MM.1S (cell line): ENCODE measurements around the gene UBTD1.

Source experiments
- DNase-seq: peaks from one replicate; pipeline ENCODE4 v3.0.0-alpha.2; 2015
- H2AFZ ChIP-seq: fragments of 300-600 bp; sonication (generic); 2 replicates; pipeline ENCODE4 v1.6.0; 2016; ENCODE audit warnings: antibody characterized with exemption, low read length
- H3F3A ChIP-seq: fragments of 300-600 bp; sonication (generic); 2 replicates; pipeline ENCODE4 v1.6.1; 2016; ENCODE audit warnings: mild to moderate bottlenecking, antibody characterized with exemption, low read length, moderate library complexity, mixed read lengths; ENCODE audit not compliant: insufficient read depth
- H3K27ac ChIP-seq: fragments of 300-600 bp; sonication (generic); 2 replicates; pipeline ENCODE4 v1.5.1; 2016; ENCODE audit warnings: mild to moderate bottlenecking, low read length
- H3K27me3 ChIP-seq: fragments of 300-600 bp; sonication (generic); replicated peaks from 2 replicates; pipeline ENCODE4 v1.6.0; 2016; ENCODE audit warnings: low read length; ENCODE audit not compliant: insufficient read depth
- H3K36me3 ChIP-seq: fragments of 300-600 bp; sonication (generic); replicated peaks from 2 replicates; pipeline ENCODE4 v1.6.1; 2016; ENCODE audit warnings: mild to moderate bottlenecking, low read length, mixed read lengths; ENCODE audit not compliant: insufficient read depth
- H3K4me1 ChIP-seq: fragments of 300-600 bp; sonication (generic); 2 replicates; pipeline ENCODE4 v1.6.1; 2016; ENCODE audit warnings: low read length, mixed read lengths
- H3K4me2 ChIP-seq: fragments of 300-600 bp; sonication (generic); 2 replicates; pipeline ENCODE4 v1.6.0; 2016; ENCODE audit warnings: low read depth, low read length
- H3K4me3 ChIP-seq: fragments of 300-600 bp; sonication (generic); 2 replicates; pipeline ENCODE4 v1.5.1; 2016; ENCODE audit warnings: low read length, mixed read lengths
- H3K79me2 ChIP-seq: fragments of 300-600 bp; sonication (generic); 2 replicates; pipeline ENCODE4 v1.6.1; 2016; ENCODE audit warnings: mixed run types, low read length, mixed read lengths
- H3K9ac ChIP-seq: fragments of 300-600 bp; sonication (generic); 2 replicates; pipeline ENCODE4 v1.6.1; 2016; ENCODE audit warnings: low read length, mixed read lengths
- H3K9me2 ChIP-seq: fragments of 300-600 bp; sonication (generic); replicated peaks from 2 replicates; pipeline ENCODE4 v1.6.1; 2016; ENCODE audit warnings: mild to moderate bottlenecking, low read length, mixed read lengths; ENCODE audit not compliant: insufficient read depth
- H3K9me3 ChIP-seq: fragments of 300-600 bp; sonication (generic); replicated peaks from 2 replicates; pipeline ENCODE4 v1.6.1; 2016; ENCODE audit warnings: mild to moderate bottlenecking, low read length, mixed read lengths; ENCODE audit not compliant: insufficient read depth
- H4K20me1 ChIP-seq: fragments of 300-600 bp; sonication (generic); 2 replicates; pipeline ENCODE4 v1.6.1; 2016; ENCODE audit warnings: mild to moderate bottlenecking, low read length, moderate library complexity, mixed read lengths; ENCODE audit not compliant: insufficient read depth
- EZH2 ChIP-seq: fragments of 300-600 bp; sonication (generic); optimal IDR thresholded peaks from 2 replicates; pipeline ENCODE3; 2017; ENCODE audit warnings: low read depth, mild to moderate bottlenecking, antibody characterized with exemption, low read length, mixed read lengths
- EZH2phosphoT487 ChIP-seq: fragments of 300-600 bp; sonication (generic); IDR thresholded peaks from 2 replicates; pipeline ENCODE4 v1.6.1; 2018; ENCODE audit warnings: antibody characterized with exemption, low read length
- TF ChIP-seq, protein P1 (sequence below): fragments of 300-600 bp; sonication (generic); IDR thresholded peaks from 2 replicates; pipeline ENCODE4 v1.5.1; 2016; ENCODE audit warnings: antibody characterized with exemption, low read length, mixed read lengths

The UBTD1 gene

DNA sequence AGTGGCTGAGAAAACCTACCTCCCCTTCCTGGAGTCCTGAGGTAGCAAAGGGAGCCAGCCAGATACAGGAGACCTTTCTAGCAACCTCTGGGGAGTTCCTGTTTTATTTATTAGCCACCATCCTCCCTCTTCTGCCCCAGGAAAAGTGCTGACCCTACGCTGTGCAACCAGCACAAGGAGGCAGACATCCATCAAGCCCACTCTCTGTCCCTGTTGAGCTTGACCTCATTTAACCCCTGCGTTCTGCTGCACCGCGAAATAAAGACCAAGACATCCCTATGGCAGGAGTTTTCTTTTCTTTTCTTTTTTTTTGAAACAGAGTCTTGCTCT, 48.5 kb downstream of the UBTD1 start:
- no peaks in the 10 kb centered on the region for H3K4me1 ChIP-seq
- TF ChIP-seq, protein P1, sequence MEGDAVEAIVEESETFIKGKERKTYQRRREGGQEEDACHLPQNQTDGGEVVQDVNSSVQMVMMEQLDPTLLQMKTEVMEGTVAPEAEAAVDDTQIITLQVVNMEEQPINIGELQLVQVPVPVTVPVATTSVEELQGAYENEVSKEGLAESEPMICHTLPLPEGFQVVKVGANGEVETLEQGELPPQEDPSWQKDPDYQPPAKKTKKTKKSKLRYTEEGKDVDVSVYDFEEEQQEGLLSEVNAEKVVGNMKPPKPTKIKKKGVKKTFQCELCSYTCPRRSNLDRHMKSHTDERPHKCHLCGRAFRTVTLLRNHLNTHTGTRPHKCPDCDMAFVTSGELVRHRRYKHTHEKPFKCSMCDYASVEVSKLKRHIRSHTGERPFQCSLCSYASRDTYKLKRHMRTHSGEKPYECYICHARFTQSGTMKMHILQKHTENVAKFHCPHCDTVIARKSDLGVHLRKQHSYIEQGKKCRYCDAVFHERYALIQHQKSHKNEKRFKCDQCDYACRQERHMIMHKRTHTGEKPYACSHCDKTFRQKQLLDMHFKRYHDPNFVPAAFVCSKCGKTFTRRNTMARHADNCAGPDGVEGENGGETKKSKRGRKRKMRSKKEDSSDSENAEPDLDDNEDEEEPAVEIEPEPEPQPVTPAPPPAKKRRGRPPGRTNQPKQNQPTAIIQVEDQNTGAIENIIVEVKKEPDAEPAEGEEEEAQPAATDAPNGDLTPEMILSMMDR, result no peak
- TF ChIP-seq EZH2phosphoT487 (no peak), EZH2 (no peak)
- no peaks in the 10 kb centered on the region for H3K79me2 ChIP-seq
- no peak overlapping the region for H3K9ac ChIP-seq
- H2AFZ ChIP-seq, result no peak overlapping the region
- no peaks in the 10 kb centered on the region for H3F3A ChIP-seq
- no peaks in the 10 kb centered on the region for H3K9me2 ChIP-seq
- no peak overlapping the region for H3K4me2 ChIP-seq
- H4K20me1 ChIP-seq, result no peaks in the 10 kb centered on the region
- H3K27me3 ChIP-seq, result no peaks in the 10 kb centered on the region
- no peak overlapping the region for H3K4me3 ChIP-seq
- no peaks in the 10 kb centered on the region for H3K36me3 ChIP-seq
- no peaks in the 10 kb centered on the region for H3K9me3 ChIP-seq
- H3K27ac ChIP-seq, result no peak overlapping the region
- no peak for DNase-seq

DNA sequence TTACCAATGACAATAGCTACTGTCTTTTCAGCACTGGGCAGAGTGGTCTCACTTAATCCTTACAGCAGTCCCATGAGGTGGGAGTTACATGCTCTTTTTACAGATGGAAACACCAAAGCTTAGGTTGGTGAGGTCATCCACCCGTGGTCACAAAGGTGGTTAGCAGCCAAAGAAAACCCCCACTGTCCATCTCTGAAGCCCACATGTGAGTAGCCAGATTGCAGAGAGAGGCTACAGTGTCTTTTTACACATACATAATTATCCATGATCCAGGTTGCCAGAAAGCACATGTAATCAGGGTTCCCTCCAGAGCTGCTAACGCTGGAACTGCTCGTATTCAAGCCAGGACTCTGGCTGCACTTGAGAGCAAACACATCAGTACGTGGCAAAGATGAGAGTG, 49.2 kb downstream of the UBTD1 start:
- Histone ChIP-seq H3K36me3 (no peaks in the 10 kb centered on the region), H3K4me3 (no peak overlapping the region), H3K4me1 (no peaks in the 10 kb centered on the region), H3K9me3 (no peaks in the 10 kb centered on the region), H3K9me2 (no peaks in the 10 kb centered on the region), H3K27ac (no peak overlapping the region), H4K20me1 (no peaks in the 10 kb centered on the region), H3K4me2 (no peak overlapping the region), H2AFZ (no peak overlapping the region), H3K79me2 (no peaks in the 10 kb centered on the region), H3K9ac (no peak overlapping the region), H3K27me3 (no peaks in the 10 kb centered on the region), H3F3A (no peaks in the 10 kb centered on the region)
- no peak for TF ChIP-seq EZH2
- TF ChIP-seq, protein P1, result no peak
- no peak for TF ChIP-seq EZH2phosphoT487
- no peak for DNase-seq

DNA sequence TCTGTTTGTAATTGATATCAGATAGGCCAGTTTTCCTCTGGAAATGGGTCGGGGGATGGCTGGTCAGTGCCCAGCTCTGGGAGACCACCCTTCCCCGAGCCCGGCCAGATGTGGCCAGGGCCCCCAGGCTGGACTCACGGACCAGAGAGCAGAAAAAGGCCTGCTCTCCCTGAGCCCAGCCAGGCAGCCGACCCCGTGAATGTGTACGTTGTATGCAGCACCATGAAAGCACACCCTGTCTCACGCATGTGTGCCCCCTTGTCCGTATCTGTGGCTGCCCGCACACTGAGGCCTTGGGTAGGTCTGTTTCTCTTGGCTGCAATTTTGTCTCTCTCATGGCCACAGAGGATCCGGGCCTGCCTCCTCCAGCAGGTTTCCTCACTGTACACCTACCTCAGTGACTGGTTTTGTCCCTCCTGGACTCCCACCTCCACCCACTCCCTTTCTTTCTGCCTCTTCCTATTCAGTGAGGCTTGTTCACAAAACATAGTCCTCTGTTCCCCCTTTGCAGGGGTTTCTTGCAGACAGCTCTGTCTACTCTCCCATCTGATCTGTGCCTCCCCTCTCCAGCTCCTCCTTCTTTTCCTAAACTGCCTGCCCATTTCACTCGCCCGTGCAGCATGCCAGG, 50.2 kb downstream of the UBTD1 start:
- Histone ChIP-seq H3K27ac (no peak overlapping the region), H4K20me1 (no peaks in the 10 kb centered on the region), H3K79me2 (no peaks in the 10 kb centered on the region), H3K9me2 (no peaks in the 10 kb centered on the region), H3K27me3 (no peaks in the 10 kb centered on the region), H3K4me2 (no peak overlapping the region), H3K9ac (no peak overlapping the region), H3K4me3 (no peak overlapping the region), H3K9me3 (no peaks in the 10 kb centered on the region), H3K4me1 (peaks cover 4% of the 10 kb centered on the region), H3F3A (no peaks in the 10 kb centered on the region), H3K36me3 (no peaks in the 10 kb centered on the region), H2AFZ (no peak overlapping the region)
- no peak for DNase-seq
- no peak for TF ChIP-seq EZH2phosphoT487
- TF ChIP-seq, protein P1, result no peak
- no peak for TF ChIP-seq EZH2
